NCI-H526 (cell line): ENCODE measurements around the gene LSM3.
"Not testable (repeated sequence)": the region's sequence is repeated elsewhere in the genome, so short reads cannot be mapped to it uniquely, and the experiment has no call there.

ENCODE experiments used
- DNase-seq, 2 experiments: peaks; one replicate each; lab custom pipeline; 2025; lab: John Stamatoyannopoulos, UW

Gene LSM3

GRCh38 chr3:14222457-14222856 lies 43.8 kb downstream of the LSM3 start:
- DNase-seq, result no peak

- DNase-seq, result no peak
Measured at GRCh38 chr3:14222900-14223594, 44.4 kb downstream of the LSM3 start.

- no peak for DNase-seq
Measured at GRCh38 chr3:14223595-14223994, 45.0 kb downstream of the LSM3 start.

- DNase-seq, result no peak
Measured at GRCh38 chr3:14224895-14225294, 46.3 kb downstream of the LSM3 start.

GRCh38 chr3:14225421-14225820 lies 46.8 kb downstream of the LSM3 start:
- DNase-seq, result no peak

- not testable (repeated sequence) for DNase-seq
Measured at GRCh38 chr3:14226351-14226750, 47.7 kb downstream of the LSM3 start.

GRCh38 chr3:14227856-14228255 lies 49.2 kb downstream of the LSM3 start:
- no peak for DNase-seq

GRCh38 chr3:14228681-14229470 lies 50.3 kb downstream of the LSM3 start:
- peak; percentile 18 to 58 for DNase-seq

- DNase-seq, result not testable (repeated sequence)
Measured at GRCh38 chr3:14229695-14230094, 51.1 kb downstream of the LSM3 start.

- DNase-seq, result no peak
Measured at GRCh38 chr3:14230729-14231128, 52.1 kb downstream of the LSM3 start.

- DNase-seq, result no peak
Measured at GRCh38 chr3:14231145-14231990, 52.8 kb downstream of the LSM3 start.

- DNase-seq, result no peak
Measured at GRCh38 chr3:14231998-14232501, 53.4 kb downstream of the LSM3 start.

GRCh38 chr3:14234251-14235002 lies 55.8 kb downstream of the LSM3 start:
- no peak for DNase-seq

- DNase-seq, result no peak
Measured at GRCh38 chr3:14235003-14235911, 56.6 kb downstream of the LSM3 start.

- DNase-seq, result no peak
Measured at GRCh38 chr3:14235912-14236295, 57.3 kb downstream of the LSM3 start.

GRCh38 chr3:14236902-14237301 lies 58.3 kb downstream of the LSM3 start:
- no peak for DNase-seq

- DNase-seq, result no peak
Measured at GRCh38 chr3:14237457-14237856, 58.8 kb downstream of the LSM3 start.

- DNase-seq, result no peak
Measured at GRCh38 chr3:14238356-14238755, 59.7 kb downstream of the LSM3 start.

GRCh38 chr3:14238930-14239329 lies 60.3 kb downstream of the LSM3 start:
- no peak for DNase-seq

GRCh38 chr3:14239940-14240339 lies 61.3 kb downstream of the LSM3 start:
- DNase-seq, result no peak

GRCh38 chr3:14240366-14240765 lies 61.7 kb downstream of the LSM3 start:
- DNase-seq, result no peak
